ENCODE data around the gene EPSTI1. TPM values are rescaled to one million over a fixed set of nuclear protein-coding genes. Genes with fewer than 3 reads are reported as not detected.
A peak's percentile ranks its signal among the peaks of the same experiment; 100 is the strongest.

EPSTI1 gene
- polyA plus RNA-seq, 1 of the 3 experiments (the other 2 are of a cell fraction), result 0.02 TPM

GRCh38 chr13:42880056-42880605 is 111.9 kb downstream of the EPSTI1 start:
- Histone ChIP-seq H3K9me2 (no peaks in the 10 kb centered on the region), H3K27ac (ENCODE audit: low read depth in 2 of 2, low read length in 1 of 2) (no peak overlapping the region), H3F3A (replicated peaks; ENCODE audit: insufficient read depth) (no peaks in the 10 kb centered on the region), H3K9ac (no peak overlapping the region), H4K20me1 (ENCODE audit: insufficient read depth) (no peaks in the 10 kb centered on the region), H3K4me3 (ENCODE audit: low read depth in 2 of 2, low read length in 1 of 2) (no peak overlapping the region), H3K79me2 (ENCODE audit: insufficient read depth) (no peaks in the 10 kb centered on the region), H3K4me2 (no peak overlapping the region), H3K4me1 (ENCODE audit: control insufficient read depth in 1 of 2, insufficient read depth in 2 of 2, low read depth in 1 of 2, low read length in 1 of 2) (peaks cover 0 to 10% of the 10 kb centered on the region in 2 experiments; a peak in 2 of 4 replicates), H2AFZ (ENCODE audit: low read depth) (no peak overlapping the region), H3K36me3 (replicated peaks in 1 of 2; ENCODE audit: control insufficient read depth in 1 of 2, insufficient read depth in 2 of 2, low read length in 1 of 2) (no peaks in the 10 kb centered on the region), H3K27me3 (ENCODE audit: insufficient read depth) (no peaks in the 10 kb centered on the region), H3K9me3 (no peaks in the 10 kb centered on the region)
- CTCF ChIA-PET, result no interaction called here
- POLR2A ChIA-PET, result no interaction called here
- TF ChIP-seq TCF12 (IDR thresholded peaks at IDR 0.05), result no peak
- WGBS (ENCODE audit: low lambda C conversion rate), result 73% methylated on average over 8 of the region's 8 CpGs
- no peak for DNase-seq

DNA sequence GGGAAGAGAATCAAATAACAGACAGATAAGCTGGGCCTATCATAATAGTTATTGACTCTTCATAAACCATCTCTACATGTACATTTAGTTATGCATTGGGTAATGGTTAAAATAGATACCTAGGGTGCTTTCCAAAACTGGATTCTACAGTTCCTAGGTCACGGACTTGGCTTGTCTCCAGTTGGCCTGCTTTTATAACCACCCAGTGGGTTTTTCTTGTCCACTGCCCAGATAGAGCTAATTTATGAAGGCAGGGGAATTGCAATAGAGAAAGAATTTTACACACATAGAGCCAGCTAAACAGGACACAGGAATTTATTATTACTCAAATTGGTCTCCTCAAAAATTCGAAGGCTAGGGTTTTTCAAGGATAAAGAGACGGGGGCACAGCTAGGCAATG is 113.3 kb downstream of the EPSTI1 start:
- Histone ChIP-seq H3K27ac (ENCODE audit: low read depth in 2 of 2, low read length in 1 of 2) (no peak overlapping the region), H3K27me3 (ENCODE audit: insufficient read depth) (no peaks in the 10 kb centered on the region), H3K4me1 (ENCODE audit: control insufficient read depth in 1 of 2, insufficient read depth in 2 of 2, low read depth in 1 of 2, low read length in 1 of 2) (peaks cover 0 to 6% of the 10 kb centered on the region in 2 experiments; a peak in 2 of 4 replicates), H3K4me3 (ENCODE audit: low read depth in 2 of 2, low read length in 1 of 2) (no peak overlapping the region), H3K79me2 (ENCODE audit: insufficient read depth) (no peaks in the 10 kb centered on the region), H3K9me3 (no peaks in the 10 kb centered on the region), H3K9ac (no peak overlapping the region), H4K20me1 (ENCODE audit: insufficient read depth) (no peaks in the 10 kb centered on the region), H3F3A (replicated peaks; ENCODE audit: insufficient read depth) (no peaks in the 10 kb centered on the region), H3K36me3 (replicated peaks in 1 of 2; ENCODE audit: control insufficient read depth in 1 of 2, insufficient read depth in 2 of 2, low read length in 1 of 2) (no peaks in the 10 kb centered on the region), H3K9me2 (no peaks in the 10 kb centered on the region), H2AFZ (ENCODE audit: low read depth) (no peak overlapping the region), H3K4me2 (no peak overlapping the region)
- ChIA-PET CTCF (interaction anchor here (1.5 to 1.6 kb wide), 2 partner anchors 17 to 91 kb away, joined by 3 read pairs; no protein-coding TSS in a partner anchor), POLR2A (interaction anchor here (0.6 kb wide), 1 partner anchor 18 kb away, joined by 3 read pairs; no protein-coding TSS in a partner anchor)
- DNase-seq, result no peak
- no peak for TF ChIP-seq USF1 (IDR thresholded peaks at IDR 0.05; ENCODE audit: borderline replicate concordance, low read depth)
- WGBS (ENCODE audit: low lambda C conversion rate), result 86% methylated on average over 3 of the region's 3 CpGs

- H4K20me1 ChIP-seq (ENCODE audit: insufficient read depth), result no peaks in the 10 kb centered on the region
- H3K4me3 ChIP-seq (ENCODE audit: low read depth in 2 of 2, low read length in 1 of 2), result no peak overlapping the region
- 55% methylated on average over 6 of the region's 6 CpGs for WGBS (ENCODE audit: low lambda C conversion rate)
- H3K27ac ChIP-seq (ENCODE audit: low read depth in 2 of 2, low read length in 1 of 2), result peak overlapping the region in 1 of 2 experiments; percentile 48; a peak in 1 of 4 replicates
- H3K9me2 ChIP-seq, result no peaks in the 10 kb centered on the region
- CTCF ChIA-PET, result interaction anchor here (1.3 to 1.6 kb wide), 4 partner anchors 12 to 927 kb away, joined by 3 to 6 read pairs (median 4); no protein-coding TSS in a partner anchor
- no peak for DNase-seq
- no peaks in the 10 kb centered on the region; a peak in 1 of 4 replicates for H3K4me1 ChIP-seq (ENCODE audit: control insufficient read depth in 1 of 2, insufficient read depth in 2 of 2, low read depth in 1 of 2, low read length in 1 of 2)
- H3K79me2 ChIP-seq (ENCODE audit: insufficient read depth), result no peaks in the 10 kb centered on the region
- peak overlapping the region; percentile 2; the same call in 1 of the 2 replicates for H3K4me2 ChIP-seq
- no peaks in the 10 kb centered on the region for H3K27me3 ChIP-seq (ENCODE audit: insufficient read depth)
- H3F3A ChIP-seq (replicated peaks; ENCODE audit: insufficient read depth), result no peaks in the 10 kb centered on the region
- H2AFZ ChIP-seq (ENCODE audit: low read depth), result no peak overlapping the region
- no peaks in the 10 kb centered on the region for H3K36me3 ChIP-seq (replicated peaks in 1 of 2; ENCODE audit: control insufficient read depth in 1 of 2, insufficient read depth in 2 of 2, low read length in 1 of 2)
- H3K9me3 ChIP-seq, result no peaks in the 10 kb centered on the region
- POLR2A ChIA-PET, result interaction anchor here (0.7 kb wide), 1 partner anchor 1150 kb away, joined by 4 read pairs; no protein-coding TSS in a partner anchor
- H3K9ac ChIP-seq, result no peak overlapping the region
- TF ChIP-seq POLR2AphosphoS5 (IDR thresholded peaks at IDR 0.05; ENCODE audit: low read depth, low read length), result no peak
- TF ChIP-seq SIN3A (IDR thresholded peaks at IDR 0.05; ENCODE audit: borderline replicate concordance, low read depth, low read length), result no peak
- no peak for TF ChIP-seq USF1 (IDR thresholded peaks at IDR 0.05; ENCODE audit: borderline replicate concordance, low read depth)
- no peak for TF ChIP-seq RXRA (IDR thresholded peaks at IDR 0.05; ENCODE audit: borderline replicate concordance, low read depth)
- TF ChIP-seq, protein P1, sequence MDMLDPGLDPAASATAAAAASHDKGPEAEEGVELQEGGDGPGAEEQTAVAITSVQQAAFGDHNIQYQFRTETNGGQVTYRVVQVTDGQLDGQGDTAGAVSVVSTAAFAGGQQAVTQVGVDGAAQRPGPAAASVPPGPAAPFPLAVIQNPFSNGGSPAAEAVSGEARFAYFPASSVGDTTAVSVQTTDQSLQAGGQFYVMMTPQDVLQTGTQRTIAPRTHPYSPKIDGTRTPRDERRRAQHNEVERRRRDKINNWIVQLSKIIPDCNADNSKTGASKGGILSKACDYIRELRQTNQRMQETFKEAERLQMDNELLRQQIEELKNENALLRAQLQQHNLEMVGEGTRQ (IDR thresholded peaks at IDR 0.05; ENCODE audit: borderline replicate concordance, low read depth, low read length), result no peak
- TF ChIP-seq TCF12 (IDR thresholded peaks at IDR 0.05), result peak; percentile 44; the same call in 1 of the 2 replicates
- TF ChIP-seq MXI1 (IDR thresholded peaks at IDR 0.05; ENCODE audit: low read depth, low read length), result no peak
- TF ChIP-seq, protein P2, sequence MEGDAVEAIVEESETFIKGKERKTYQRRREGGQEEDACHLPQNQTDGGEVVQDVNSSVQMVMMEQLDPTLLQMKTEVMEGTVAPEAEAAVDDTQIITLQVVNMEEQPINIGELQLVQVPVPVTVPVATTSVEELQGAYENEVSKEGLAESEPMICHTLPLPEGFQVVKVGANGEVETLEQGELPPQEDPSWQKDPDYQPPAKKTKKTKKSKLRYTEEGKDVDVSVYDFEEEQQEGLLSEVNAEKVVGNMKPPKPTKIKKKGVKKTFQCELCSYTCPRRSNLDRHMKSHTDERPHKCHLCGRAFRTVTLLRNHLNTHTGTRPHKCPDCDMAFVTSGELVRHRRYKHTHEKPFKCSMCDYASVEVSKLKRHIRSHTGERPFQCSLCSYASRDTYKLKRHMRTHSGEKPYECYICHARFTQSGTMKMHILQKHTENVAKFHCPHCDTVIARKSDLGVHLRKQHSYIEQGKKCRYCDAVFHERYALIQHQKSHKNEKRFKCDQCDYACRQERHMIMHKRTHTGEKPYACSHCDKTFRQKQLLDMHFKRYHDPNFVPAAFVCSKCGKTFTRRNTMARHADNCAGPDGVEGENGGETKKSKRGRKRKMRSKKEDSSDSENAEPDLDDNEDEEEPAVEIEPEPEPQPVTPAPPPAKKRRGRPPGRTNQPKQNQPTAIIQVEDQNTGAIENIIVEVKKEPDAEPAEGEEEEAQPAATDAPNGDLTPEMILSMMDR (IDR thresholded peaks at IDR 0.05), result no peak
- TF ChIP-seq JUND (IDR thresholded peaks at IDR 0.05), result peak; percentile 36; the same call in 1 of the 2 replicates
- TF ChIP-seq MAX (IDR thresholded peaks at IDR 0.05; ENCODE audit: low read depth), result no peak
- TF ChIP-seq RAD21 (IDR thresholded peaks at IDR 0.05; ENCODE audit: low read length), result no peak
- TF ChIP-seq PBX3 (IDR thresholded peaks at IDR 0.05), result peak; percentile 21; the same call in 1 of the 2 replicates
- no peak for TF ChIP-seq RCOR1 (IDR thresholded peaks at IDR 0.05; ENCODE audit: low read length)
- no peak for TF ChIP-seq ELF1 (IDR thresholded peaks at IDR 0.05)
Observed at GRCh38 chr13:42876887-42877545, 115.0 kb downstream of the EPSTI1 start.
